Renal pelvis (tissue), 4 donors: ENCODE results near the gene SLC22A13. TPM values are rescaled to one million over a fixed set of nuclear protein-coding genes. Genes with fewer than 3 reads are reported as not detected.
"Not testable (repeated sequence)": the region's sequence is repeated elsewhere in the genome, so short reads cannot be mapped to it uniquely, and the experiment has no call there.

Experiments used
- DNase-seq: peaks from one replicate; pipeline ENCODE4 v3.0.0-alpha.2; 2013
- polyA plus RNA-seq, 3 donors: library from polyadenylated mRNA; unstranded; fragments of 120-200 nt; gene quantifications; one replicate each; pipeline ENCODE4 v1.2.1, GENCODE V29; 2013; ENCODE audit not compliant: insufficient read length in 3 of 3

Gene SLC22A13
- polyA plus RNA-seq, 3 donors: 2.6 to 6.1 (median 4.8) TPM

GRCh38 chr3:38264353-38264771 lies 1.2 kb upstream of the SLC22A13 start:
- DNase-seq: no peak

GRCh38 chr3:38264779-38265178 lies 833 bp upstream of the SLC22A13 start:
- DNase-seq: no peak

- DNase-seq: no peak
These were observed 1.2 kb downstream of the SLC22A13 start for GRCh38 chr3:38266810-38267209.

GRCh38 chr3:38267662-38268061 lies 2.0 kb downstream of the SLC22A13 start:
- DNase-seq: no peak

- no peak for DNase-seq
These were observed 2.5 kb downstream of the SLC22A13 start for GRCh38 chr3:38268087-38268486.

GRCh38 chr3:38268522-38268921 lies 2.9 kb downstream of the SLC22A13 start:
- DNase-seq: no peak

GRCh38 chr3:38270606-38271005 lies 5.0 kb downstream of the SLC22A13 start:
- no peak for DNase-seq

GRCh38 chr3:38271553-38271952 lies 5.9 kb downstream of the SLC22A13 start:
- no peak for DNase-seq

- DNase-seq: no peak
These were observed 9.4 kb downstream of the SLC22A13 start for GRCh38 chr3:38274864-38275649.

GRCh38 chr3:38275658-38276057 lies 10.0 kb downstream of the SLC22A13 start:
- DNase-seq: no peak

- no peak for DNase-seq
These were observed 10.7 kb downstream of the SLC22A13 start for GRCh38 chr3:38276081-38276916.

- no peak for DNase-seq
These were observed 11.5 kb downstream of the SLC22A13 start for GRCh38 chr3:38276917-38277630.

GRCh38 chr3:38278841-38279240 lies 13.2 kb downstream of the SLC22A13 start:
- no peak for DNase-seq

GRCh38 chr3:38281895-38282686 lies 16.5 kb downstream of the SLC22A13 start, which contains the start of gene SLC22A14:
Gene SLC22A14, plus strand, starts transcription at chr3:38282294. Its CDS starts 23,733 bp downstream, at chr3:38306027.
- no peak for DNase-seq

- DNase-seq: no peak
These were observed 18.5 kb downstream of the SLC22A13 start for GRCh38 chr3:38283810-38284755.

- no peak for DNase-seq
These were observed 19.1 kb downstream of the SLC22A13 start for GRCh38 chr3:38284756-38285150.

- DNase-seq: not testable (repeated sequence)
These were observed 23.9 kb downstream of the SLC22A13 start for GRCh38 chr3:38289286-38290217.

- not testable (repeated sequence) for DNase-seq
These were observed 31.4 kb downstream of the SLC22A13 start for GRCh38 chr3:38297053-38297452.

- no peak for DNase-seq
These were observed 31.9 kb downstream of the SLC22A13 start for GRCh38 chr3:38297537-38297936.
